GM18505 (cell line): ENCODE data around the gene GLIS1.

ENCODE experiments used
- ATAC-seq: cut with Tn5 transposase; IDR thresholded peaks from one replicate; pipeline ENCODE4 v1.9.1; 2021; ENCODE audit not compliant: unreplicated experiment
- POLR2A ChIP-seq: IDR thresholded peaks from 4 replicates; pipeline ENCODE4 v1.6.1; 2011; ENCODE audit warnings: borderline replicate concordance; ENCODE audit not compliant: insufficient read depth, insufficient read length; ENCODE audit errors: extremely low read depth

The GLIS1 gene

GRCh38 chr1:53506355-53507050 is 232.5 kb downstream of the GLIS1 start:
- no peak for TF ChIP-seq POLR2A
- ATAC-seq, result no peak

- TF ChIP-seq POLR2A, result no peak
- ATAC-seq, result no peak
These were observed 233.1 kb downstream of the GLIS1 start for GRCh38 chr1:53505891-53506290.

- TF ChIP-seq POLR2A, result no peak
These were observed 233.6 kb downstream of the GLIS1 start for GRCh38 chr1:53505401-53505800.

DNA sequence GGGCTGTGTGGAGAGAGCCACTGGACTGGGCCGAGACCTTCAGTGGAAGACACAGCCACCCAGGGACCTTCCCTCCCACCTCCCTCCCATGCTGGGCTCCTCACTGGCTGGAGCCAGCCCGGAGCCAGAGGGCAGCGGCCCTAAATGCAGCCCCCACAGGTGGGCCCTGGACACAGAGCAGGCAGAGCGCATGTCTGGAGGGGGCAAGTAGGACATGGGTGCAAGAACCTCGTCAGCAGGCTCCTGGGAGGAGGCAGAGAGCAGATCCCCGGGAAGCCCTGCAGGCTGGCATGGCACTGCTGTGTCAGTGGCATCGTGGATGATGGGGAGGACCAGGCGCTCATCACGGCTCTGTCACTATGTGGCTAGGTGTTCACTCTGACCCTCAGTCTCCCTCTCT is 234.1 kb downstream of the GLIS1 start:
- TF ChIP-seq POLR2A, result no peak
- ATAC-seq, result no peak

More at GRCh38 chr1:53505401-53505800, 233.6 kb downstream of the GLIS1 start:
- ATAC-seq, result no peak

DNA sequence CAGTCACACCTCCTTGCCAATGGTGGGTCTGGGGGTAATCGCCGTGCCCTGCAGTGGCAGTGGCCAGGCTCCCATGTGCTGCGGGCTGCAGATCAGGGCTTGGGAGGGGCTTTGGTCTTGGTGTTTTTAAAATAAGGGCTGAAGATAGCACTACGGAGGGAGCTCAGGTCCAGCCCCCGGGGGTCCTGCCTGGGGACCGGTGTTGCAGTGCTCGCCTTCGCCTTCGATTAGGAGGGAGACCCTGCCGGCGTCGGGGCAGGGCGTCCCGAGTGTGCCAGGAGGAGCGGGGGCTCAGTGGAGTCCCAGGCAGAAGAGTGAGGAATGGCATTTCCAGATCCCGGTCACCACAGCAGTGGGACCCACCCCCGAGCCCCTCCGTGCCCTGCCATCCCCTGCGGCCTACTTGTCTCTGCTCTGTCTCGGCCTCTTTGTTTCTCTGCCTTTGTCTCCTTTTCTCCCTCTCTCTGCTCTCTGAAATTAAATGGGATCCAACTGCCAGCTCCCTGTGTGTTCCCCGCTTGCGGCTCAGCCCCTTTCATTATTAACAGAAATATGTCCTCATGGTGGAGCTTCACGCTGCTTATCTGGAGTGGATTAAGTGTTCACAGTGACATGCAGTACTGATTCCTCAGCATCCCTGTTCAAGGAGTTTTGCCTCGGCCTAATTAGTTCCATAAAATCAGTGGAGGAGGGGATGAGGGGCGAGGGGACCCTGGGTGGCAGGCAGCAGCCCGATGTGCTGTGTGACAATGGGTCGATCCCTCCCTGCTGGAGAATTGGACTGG is 235.3 kb downstream of the GLIS1 start:
- no peak for TF ChIP-seq POLR2A
- ATAC-seq, result no peak

- ATAC-seq, result no peak
- TF ChIP-seq POLR2A, result no peak
These were observed 236.1 kb downstream of the GLIS1 start for GRCh38 chr1:53502641-53503432.

DNA sequence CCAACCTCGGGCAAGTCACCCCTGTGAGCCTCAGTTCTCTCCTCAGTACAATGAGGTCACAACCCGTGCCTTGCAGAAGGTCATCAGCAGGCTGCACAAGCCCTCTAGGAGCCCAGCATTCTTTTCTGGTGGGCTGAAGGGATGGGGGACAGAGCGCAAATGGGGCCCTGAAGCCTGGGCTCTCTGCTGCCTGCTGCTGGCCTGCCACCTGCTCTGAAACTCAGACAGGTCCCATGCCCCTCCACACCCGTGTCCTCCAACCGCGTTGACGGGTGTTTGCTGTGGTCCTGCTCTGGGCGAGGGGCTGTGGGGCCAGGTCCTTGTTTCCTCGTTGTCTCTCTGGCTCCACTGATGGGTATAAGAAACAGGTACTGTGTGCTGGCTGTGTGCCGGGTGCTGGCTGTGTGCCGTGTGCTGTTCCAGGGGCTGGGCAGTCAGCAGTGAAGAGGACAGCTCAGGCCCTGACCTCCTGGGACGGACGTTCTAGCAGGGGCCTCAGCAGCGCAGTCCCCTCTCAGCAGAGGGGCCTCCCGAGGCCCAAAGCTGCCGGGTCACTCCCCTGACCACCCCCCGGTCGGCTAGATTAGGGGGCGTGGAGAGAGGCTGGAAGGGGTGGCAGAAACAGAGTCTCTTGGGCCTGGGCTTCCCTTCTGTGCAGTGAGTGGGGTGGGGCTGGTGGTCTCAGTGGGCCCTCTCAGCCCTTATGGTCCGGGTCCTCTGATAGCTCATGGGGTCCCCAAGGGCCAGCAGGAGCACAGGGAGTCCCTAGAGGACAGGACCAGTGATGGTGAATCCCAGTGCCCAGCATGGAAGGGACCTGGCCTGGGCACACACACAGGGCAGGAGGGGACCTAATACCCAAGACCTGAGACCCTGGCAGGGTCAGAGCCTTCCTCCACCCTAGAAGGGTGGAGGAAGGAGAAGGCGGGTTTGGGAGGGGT is 237.6 kb downstream of the GLIS1 start:
- ATAC-seq, result no peak
- TF ChIP-seq POLR2A, result no peak

DNA sequence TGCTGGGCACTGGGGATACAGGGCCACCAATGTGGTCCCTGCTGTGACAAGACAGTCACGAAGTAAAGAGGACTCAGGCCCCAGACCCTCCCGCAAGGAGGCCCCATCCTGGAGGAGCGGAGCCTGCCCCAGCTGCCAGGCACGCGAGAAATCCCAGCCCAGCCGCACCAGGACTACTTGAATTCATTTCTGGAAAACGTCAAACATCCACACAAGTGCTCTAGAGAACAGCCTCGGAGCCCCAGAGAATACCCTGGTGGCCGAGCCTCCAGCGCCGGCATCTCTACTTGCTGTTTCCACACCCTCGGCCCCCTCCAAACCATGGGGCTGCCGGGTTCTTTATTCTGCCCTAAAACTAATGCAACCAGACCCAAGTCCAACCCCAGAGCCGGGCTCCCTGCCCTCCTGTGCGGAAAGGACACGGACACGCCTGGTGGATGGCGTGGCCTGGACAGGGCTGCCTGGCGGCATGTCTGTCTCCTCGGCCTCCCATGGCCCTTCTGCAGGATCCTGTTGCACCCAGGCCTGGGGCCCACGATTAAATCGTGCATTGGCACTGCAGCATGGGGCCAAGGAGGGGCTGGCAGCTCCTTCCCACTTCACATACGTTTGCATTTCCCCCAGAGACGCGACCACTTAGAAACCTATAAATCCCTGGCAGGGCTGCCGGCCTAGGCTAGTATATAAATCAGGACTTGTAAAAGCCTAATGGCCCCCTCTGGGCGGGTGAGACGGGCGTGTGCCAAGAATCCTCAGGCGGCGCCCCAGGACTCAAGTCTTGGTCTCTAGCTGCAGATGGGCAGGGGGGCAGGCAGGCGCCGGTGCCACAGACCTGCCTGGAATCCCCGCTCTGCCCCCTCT is 238.5 kb downstream of the GLIS1 start:
- TF ChIP-seq POLR2A, result no peak
- ATAC-seq, result no peak

DNA sequence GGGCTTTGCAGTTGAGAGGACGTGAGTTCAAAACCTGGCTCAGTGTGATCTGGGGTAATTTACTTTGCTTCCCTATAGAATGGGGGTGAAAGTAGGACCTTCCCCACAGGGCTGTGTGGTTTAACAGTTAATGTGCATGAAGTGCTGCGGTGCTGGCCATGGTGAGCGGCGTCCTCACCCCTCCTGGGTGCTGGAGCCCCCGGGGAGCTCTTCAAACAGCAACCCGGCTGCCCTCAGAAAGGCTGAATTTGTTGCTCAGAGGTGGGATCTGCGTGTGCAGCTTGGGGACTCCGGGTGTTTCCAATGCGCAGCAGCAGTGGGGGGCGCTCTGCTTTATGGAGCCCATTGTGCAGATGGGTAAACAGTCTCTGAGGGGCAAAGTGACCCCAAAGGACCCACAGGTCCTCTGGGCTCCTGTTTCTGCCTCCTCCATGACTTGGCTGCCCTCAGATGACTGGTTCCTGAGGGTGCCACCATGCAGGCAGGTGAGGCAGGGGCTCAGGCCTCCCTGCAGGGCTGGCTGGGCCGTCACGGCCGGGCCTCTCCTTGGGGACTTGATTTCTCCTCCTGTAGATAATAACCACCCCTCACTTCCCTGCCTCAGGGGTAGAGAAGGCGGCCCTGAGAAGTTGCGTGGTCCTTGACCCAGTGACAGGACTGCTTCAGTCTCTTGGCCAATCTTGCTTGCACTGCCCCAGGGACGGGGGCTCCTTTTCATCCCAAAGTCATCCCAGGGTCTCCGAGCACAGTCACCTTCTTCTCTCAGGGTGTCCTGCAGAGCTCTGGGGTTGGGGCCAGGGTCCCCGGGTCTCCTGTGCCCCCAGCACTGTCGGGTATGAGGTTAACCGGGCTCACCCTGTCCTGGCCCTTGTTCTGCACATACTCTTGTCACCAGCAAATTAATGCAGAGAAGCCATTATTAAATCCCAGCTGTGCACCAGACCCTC is 239.4 kb downstream of the GLIS1 start:
- TF ChIP-seq POLR2A, result no peak
- no peak for ATAC-seq

DNA sequence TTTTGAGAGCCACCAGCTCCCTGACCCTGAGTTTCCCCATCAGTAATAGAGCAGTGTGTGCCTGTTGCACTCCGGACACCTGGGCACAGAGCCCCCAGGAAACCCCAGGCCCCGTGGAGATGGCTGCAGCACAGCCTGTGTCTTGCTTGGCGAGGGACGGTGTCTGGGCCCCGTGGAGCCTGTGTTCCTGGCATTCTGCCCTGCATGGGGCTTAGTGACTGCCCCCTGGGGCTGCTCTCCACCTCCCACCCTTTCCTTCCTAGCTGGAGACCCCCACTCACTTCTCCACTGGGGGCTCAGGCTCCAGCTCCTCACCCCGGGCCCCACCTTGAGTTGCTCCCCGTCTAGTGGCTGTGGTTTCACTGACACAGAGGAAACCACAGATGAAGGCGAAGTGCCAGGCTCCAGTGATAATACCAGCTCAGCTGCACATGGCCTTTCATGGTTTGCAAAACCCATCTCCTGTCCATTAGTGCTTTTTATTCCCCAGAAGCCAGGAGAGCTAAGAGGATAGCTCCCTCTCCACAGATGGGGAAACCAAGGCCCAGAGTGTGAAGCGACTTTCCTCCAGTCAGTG is 240.3 kb downstream of the GLIS1 start:
- no peak for ATAC-seq

GRCh38 chr1:53495633-53496345 is 243.2 kb downstream of the GLIS1 start:
- no peak for TF ChIP-seq POLR2A
- no peak for ATAC-seq

More for the DNA sequence above, 240.3 kb downstream of the GLIS1 start:
- TF ChIP-seq POLR2A, result no peak
